ENCODE results near the gene ZNF587.
"Not testable (repeated sequence)": the region's sequence is repeated elsewhere in the genome, so short reads cannot be mapped to it uniquely, and the experiment has no call there.

Gene ZNF587

DNA sequence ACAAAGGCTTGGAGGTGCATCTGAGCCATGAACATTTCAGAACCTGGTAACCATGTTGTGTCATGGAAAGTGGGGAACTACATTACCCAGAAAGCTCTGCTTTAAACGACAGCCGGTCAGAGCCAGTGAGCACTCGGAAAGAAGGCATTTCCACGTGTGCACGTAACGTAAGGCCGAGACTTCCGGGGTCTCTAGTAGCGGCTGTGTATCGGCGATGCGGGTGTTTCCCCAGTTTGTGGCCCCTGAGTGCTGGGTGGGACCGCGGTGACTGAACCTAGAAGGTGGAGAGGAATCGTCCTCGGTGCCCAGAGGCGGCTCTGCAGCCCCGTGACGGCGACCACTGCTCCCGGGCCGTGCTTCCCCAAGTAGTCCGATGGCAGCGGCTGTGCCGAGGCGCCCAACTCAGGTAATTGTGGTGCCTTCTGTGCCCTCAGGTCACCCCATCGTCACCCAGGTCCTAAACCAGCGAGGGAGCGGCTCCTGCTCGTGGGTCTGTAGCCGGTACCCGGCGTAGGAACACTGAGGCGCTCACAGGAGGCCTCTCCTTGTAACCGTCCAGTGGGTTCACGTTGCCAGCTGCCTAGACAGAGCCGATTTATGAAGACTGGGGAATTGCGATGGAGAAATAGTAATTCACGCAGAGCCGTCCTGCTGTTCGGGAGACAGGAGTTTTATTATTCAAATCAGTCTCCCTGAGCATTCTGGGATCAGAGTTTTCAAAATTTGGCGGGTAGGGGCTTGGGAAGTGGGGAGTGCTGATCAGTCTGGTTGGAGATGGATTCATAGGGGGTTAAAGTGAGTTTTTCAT is at the start of gene ZNF587:
ZNF587 (plus strand) TSS at position 194 of the 808 bp plus-strand sequence; CDS start at position 374, 180 bp downstream.
- DNase-seq: peak; percentile 75

DNA sequence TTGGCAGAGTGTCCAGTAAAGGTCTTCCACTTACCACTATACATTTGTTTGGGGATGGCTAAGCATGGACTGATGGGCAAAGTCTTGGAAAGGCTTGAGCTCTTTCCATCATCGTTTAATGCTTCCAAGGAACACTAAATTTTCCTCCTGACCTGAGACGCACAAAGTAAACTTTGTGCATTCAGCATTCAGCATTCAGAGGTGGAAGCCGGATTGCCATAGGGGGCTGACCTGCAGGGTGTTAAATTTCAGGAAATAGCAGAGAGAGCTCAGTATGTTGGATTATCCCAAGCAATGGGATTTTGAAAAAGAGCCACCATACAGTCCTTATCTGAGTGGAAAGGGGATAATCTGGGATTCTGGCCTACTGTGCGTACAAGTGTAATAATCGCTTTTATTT is 49.0 kb upstream of the ZNF587 start:
- no peak for DNase-seq

DNA sequence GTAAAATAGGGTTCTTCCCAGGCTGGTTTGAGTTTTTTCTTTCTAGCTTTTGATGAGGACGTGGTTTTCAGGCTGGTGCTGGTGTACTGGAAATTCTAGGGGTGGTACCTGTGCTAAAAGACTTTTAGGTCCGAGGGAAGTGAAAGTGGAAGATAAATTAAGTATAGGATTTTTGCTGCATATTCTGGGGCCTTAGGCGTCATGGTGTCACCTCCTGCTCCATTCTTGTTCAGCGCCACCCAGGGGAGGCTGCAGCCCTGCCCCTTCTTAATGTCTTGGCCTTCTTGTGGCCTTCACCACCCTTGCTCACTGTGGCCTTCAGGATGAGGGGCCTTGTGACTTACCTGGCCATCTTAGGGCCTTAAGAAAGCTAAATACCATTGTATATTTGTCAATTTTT is 47.4 kb upstream of the ZNF587 start:
- no peak for DNase-seq

DNA sequence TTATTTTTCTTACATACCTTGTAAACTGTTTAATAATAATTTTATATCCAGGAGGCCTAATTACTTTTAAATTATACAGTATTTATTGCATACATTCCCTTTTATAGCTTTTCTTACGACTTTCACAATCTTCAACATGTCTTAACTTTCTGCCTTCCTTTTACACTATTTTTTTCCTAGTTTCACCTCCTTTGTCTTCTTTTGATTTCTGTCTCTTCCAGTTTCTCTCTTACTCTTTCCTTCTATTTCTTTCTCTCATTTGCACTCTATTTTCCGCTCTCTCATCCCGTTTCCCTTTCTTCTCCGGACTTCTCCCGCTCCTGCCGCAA is 46.4 kb upstream of the ZNF587 start:
- no peak for DNase-seq

DNA sequence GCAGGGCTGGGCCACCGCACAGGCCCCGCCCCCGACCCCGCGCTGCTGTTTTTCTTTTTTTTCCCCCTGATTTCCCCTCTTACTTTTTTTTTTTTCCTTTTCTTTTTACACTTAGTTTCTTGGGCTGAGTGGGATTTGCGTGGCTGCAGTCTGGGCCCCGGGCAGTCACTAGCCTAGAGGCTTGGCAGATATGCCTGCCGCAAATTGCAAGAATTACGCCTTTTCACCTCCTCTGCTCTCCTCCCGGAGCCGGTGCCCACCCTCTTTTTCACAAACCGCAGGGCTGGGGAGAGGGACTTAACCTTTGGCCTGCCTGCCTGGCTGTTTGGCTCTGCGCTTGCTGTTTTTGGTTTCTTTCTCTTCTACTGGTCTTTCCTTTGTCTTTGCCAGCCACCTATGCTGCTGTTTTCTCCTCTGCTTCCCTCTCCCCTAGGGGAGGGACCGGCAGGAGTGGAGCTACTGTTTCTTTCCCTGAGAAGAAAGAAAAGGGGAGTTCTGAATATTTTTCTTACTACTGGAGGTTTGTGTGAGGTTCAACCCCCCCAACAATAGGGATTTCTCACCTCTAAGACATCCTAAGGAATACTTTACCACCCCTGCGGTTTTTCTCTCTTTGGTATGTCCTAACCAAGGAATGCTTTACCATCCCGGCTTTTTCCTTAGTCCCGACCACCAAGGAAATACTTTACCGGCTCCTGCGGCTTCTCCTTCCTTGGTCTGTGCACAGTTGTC is 45.9 kb upstream of the ZNF587 start:
- DNase-seq: no peak

DNA sequence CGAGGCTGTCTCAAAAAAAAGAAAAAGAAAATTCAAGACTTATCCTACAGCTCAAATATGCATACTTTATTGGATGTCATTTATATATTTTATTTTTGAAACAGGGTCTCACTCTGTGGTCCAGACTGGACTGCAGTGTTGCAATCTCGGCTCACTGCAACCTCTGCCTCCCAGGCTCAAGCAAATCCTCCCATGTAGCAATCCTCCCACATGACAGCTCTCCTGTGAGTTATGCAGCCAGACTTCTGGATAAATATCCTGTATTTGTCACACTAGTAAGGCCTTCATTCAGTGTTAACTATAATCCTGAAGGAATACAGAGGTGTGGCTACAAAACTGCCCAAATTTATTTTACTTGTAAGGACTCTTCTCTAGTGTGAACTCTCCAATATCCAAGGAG is 42.1 kb upstream of the ZNF587 start:
- DNase-seq: no peak

DNA sequence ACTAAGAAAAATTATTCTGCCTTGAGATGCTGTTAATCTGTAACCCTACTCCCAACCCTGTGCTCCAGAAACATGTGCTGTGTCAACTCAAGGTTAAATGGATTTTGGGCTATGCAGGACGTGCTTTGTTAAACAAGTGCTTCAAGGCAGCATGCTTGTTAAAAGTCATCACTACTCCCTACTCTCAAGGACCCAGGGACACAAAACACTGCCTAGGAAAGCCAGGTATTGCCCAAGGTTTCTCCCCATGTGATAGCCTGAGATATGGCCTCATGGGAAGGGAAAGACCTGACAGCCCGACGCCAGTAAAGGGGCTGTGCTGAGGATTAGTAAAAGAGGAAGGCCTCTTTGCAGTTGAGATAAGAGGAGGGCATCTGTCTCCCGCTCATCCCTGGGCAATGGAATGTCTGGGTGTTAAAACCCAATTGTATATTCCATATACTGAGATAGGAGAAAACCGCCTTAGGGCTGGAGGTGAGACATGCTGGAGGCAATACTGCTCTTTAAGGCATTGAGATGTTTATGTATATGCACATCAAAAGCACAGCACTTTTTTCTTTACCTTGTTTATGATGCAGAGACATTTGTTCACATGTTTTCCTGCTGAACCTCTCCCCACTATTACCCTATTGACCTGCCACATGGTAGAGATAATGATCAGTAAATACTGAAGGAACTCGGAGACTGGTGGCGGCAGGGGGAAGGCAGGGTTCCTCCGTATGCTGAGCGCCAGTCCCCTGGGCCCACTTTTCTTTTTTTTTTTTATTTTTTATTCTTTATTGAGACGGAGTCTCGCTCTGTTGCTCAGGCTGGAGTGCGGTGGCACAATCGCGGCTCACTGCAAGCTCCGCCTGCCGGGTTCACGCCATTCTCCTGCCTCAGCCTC is 39.0 kb upstream of the ZNF587 start:
- DNase-seq: not testable (repeated sequence)

DNA sequence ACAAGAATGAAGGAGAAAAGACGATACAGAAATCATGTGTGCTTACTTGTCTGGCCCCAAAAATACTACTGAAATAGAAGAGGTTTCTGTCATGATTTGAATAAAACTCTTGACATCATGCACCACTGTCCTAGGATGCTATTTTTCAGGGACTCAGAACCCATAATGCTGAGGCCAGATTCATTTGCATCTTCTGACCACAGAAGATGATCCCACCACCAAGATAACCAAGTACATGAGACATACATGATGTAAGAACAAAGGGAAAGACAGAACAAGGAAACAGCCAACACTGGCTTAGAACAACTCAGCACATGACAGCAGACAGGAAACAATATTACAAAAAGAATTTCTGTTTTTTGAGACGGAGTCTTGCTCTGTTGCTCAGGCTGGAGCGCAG is 37.4 kb upstream of the ZNF587 start:
- DNase-seq: no peak

DNA sequence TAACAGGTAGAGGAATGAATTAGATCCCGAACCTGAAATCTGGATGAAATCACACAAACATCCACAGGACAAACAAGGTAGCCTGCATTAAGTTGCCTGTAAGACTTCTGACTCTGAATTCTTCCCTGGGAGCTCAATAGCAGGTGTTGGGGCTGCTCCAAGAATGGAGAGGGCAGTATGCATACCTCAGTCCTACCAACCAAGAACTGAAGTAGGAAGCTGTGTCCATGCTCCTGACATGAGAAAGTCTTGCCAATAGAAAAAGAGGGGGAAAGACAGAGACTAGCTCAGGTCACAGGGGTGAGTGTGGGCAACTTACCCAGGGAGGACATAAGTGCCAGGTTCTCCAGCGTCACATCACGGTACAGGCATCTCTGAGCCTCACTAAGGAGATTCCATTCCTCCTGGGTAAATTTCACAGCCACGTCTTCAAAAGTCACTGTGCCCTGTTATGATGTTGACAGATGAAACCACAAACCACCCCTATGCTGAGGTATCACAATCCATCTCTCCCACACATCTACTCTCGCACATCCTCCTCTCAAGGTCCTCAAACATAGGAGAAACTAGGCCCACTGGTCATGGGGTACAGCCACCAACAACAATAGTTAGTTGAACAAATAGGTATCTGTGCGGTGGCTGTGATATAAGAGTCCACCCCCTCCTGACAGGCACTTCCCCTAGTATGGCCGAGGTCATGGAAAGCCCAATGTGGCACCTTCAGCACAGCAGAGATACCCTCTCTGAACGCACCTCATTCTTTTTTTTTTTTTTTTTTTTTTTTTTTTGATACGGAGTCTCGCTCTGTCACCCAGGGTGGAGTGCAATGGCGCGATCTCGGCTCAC is 36.5 kb upstream of the ZNF587 start:
- not testable (repeated sequence) for DNase-seq

DNA sequence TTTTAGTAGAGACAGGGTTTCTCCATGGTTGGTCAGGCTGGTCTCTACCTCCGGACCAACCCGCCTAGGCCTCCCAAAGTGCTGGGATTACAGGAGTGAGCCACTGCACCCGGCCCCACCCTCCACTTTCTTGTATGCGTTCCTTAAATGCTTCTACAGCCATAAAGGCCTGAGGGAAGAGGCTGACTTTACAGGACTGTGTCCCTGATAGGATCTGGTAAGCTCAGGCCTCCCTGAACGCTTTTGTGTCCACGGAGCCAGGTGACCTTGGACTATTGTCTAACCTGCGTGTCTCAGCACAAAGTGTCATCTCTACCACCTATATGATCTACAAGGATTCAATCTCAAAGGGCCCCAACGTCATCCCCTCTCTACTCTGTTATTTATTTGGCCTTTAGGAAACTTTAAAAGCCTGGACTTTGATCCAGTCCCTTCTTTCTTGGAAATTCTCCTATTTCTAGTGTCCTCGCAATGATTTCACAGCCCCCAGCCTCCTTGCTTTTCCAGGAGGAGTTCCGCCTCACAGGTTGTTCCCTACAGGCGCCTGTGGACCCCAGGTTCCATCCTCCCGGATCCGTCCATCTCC is 35.6 kb upstream of the ZNF587 start:
- DNase-seq: no peak

DNA sequence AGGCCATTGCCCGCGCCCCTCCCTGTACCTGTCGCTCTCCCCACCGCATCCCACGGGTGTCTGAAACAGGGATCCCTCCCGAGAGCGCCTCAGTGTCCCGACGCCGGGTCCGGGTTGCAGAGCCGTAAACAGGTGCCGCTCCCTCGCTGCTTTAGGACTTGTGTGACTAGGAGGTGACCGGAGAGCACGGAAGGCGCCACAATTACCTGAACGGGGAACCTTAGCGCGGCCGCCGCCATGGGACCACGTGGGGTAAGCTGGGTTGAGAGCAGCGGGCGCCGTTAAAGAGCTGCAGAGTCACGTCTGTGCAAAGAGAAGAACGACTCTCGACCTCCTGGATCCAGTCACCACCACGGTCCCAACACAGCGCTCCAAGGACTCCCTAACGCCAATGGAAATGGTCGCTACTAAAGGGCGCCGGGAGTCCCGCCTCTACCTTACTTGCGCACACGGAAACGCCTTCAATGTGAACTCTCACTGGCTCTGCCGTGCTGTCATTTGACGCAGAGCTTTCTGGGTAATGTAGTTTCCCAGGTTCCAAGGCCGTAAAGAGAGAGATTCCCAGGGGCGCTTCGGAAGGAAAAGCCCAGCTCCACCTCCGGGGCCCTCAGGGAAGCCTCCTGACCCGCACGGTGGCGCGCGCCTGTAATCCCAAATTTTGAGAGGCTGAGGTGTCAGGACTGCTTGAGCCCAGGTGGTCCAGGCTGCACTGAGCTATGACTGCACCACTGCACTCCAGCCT is 35.0 kb upstream of the ZNF587 start, which contains the start of gene ZNF552:
ZNF552 (minus strand) TSS at position 409 of the 742 bp plus-strand sequence; CDS start at position 239, 170 bp downstream.
- DNase-seq: peak; percentile 74

DNA sequence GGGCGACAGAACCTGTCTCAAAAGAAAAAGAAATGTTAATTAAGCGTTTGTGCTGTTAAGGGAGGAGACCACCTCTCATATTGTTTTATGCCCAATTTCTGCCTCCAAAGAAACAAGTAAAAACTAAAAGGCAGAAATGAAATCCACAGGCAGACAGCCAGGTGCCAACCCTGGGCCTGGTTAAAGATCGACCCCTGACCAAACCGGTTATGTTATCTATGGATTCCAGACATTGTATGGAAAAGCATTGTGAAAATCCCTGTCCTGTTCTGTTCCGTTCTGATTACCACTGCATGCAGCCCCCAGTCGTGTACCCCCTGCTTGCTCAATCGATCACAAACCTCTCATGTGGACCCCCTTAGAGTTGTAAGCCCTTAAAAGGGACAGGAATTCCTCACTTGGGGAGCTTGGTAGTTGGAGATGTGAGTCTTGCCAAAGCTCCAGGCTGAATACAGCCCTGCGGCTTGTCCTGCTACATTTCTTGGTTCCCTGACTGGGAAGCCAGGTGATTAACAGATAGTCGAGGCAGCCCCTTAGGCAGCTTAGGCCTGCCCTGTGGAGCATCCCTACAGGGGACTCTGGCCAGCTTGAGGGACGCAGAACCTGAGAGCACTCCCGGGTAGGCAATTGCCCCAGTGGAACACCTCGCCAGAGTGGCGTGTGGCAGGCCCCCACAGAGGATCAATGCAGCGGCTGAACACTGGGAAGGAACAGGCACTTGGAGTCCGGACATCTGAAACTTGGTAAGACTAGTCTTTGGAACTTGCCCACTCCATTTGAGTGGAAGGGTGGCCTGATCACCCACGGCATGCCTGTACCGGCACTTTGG is 34.2 kb upstream of the ZNF587 start:
- no peak for DNase-seq

DNA sequence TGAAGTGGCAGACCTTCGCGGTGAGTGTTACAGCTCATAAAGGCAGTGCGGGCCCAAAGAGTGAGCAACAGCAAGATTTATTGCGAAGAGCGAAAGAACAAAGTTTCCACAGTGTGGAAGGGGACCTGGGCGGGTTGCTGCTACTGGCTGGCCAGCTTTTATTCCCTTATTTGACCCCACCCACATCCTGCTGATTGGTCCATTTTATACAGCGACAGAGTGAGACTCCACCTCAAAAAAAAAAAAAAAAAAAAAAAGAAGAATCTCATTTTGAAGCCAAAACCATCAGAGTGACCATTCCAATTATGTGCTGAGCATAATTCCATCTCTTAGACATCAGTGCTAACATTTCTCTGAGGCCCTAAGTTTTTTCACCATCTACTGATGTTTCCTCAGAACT is 33.0 kb upstream of the ZNF587 start:
- DNase-seq: no peak

DNA sequence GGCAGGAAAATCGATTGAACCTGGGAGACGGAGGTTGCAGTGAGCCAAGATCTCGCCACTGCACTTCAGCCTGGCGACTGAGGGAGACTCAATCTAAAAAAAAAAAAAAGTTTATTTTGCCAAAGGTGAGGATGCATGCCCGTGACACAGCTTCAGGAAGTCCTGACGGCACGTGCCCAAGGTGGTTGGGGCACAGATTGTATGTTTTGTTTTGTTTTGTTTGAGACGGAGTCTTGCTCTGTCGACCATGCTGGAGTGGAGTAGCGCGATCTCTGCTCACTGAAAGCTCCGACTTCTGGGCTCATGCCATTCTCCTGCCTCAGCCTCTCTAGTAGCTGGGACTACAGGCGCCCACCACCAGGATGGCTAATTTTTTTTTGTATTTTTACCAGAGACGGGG is 31.7 kb upstream of the ZNF587 start:
- no peak for DNase-seq

DNA sequence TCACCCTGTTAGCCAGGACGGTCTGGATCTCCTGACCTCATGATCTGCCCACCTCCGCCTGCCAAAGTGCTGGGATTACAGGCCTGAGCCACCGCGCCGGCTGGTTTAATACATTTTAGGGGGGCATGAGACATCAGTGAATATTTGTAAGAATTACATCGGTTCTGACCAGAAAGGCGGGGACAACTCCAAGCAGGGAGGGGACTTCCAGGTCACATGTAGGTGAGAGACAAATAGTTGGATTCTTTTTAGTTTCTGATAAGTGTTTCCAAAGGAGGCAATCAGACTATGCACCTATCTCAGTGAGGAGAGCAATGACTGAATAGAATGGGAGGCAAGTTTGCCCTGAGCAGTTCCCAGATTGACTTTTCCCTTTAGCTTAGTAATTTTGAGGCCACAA is 31.3 kb upstream of the ZNF587 start:
- no peak for DNase-seq

DNA sequence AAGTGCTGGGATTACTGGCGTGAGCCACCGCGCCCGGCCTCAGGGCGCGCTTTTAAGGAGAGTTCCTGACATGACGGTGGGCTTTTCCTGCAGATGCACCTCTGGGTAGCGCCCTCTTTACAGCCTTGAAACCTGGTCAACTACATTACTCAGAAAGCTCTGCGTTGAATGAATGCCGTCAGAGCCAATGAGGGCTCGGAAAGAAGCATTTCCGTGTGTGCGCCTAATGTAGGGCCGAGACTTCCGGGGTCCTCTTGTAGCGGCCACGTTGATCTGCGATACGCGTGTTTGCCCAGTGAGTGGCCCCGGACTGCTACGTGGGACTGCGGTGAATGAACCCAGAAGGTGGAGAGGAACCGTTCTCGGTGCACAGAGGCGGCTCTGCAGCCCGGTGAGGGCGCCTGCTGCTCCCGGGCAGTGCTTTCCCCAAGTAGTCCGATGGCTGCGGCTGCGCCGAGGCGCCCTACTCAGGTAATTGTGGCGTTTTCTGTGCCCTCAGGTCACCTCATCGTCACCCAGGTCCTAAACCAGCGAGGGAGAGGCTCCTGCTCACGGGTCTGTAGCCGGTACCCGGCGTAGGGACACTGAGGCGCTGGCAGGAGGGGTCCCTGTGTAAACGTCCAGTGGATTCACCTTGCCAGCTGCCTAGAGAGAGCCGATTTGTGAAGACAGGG is 30.0 kb upstream of the ZNF587 start:
- peak; percentile 76 for DNase-seq

DNA sequence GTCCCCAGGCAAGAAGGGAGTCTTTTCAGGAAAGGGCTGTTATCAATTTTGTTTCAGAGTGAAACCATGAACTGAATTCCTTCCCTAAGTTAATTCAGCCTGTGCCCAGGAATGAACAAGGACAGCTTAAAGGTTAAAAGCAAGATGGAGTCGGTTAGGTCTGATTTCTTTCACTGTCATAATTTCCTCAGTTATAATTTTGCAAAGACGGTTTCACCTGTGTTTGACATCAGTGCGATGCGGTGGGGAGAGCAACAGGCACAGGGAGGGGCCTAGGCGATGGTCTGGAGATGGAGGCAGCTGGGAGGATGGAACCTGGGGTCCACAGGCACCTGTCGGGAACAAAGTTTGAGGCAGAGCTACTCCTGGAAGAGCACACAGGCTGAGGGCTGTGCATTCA is 29.1 kb upstream of the ZNF587 start:
- DNase-seq: no peak

DNA sequence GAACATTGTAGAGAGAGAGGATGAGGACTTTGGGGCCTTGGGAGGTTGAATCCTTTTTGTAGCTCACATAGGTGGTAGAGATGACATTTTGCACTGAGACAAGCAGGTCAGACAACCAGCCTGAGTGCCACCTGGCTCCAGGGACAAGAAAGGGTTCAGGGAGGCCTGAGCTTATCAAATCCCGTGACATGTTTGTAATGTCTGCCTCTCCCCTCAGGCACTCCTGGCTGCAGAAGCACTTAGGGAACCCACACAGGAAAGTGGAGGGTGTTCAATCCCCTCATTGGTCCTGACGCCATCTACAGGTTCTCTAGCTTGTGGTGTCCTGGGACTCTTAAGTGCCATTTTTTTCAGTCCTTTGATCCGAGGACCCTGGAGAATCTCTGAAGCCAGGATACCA is 28.6 kb upstream of the ZNF587 start:
- not testable (repeated sequence) for DNase-seq

DNA sequence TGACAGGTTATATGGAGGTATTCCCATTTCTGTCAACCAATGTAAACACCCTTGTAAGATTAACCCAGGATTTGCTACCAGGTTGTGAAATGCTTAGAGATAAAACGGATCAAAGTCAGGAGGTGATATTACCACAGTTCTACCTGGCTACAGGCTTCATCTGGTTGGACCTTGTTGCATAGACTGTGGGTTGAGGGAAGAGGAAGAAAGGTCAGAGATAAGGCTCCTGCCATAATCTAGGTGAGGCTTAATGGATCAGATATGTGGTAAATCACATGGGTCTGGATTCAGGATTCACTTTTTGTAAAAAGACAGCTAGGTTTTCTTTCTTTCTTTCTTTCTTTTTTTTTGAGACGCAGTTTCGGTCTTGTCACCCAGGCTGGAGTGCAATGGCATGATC is 28.2 kb upstream of the ZNF587 start:
- not testable (repeated sequence) for DNase-seq

DNA sequence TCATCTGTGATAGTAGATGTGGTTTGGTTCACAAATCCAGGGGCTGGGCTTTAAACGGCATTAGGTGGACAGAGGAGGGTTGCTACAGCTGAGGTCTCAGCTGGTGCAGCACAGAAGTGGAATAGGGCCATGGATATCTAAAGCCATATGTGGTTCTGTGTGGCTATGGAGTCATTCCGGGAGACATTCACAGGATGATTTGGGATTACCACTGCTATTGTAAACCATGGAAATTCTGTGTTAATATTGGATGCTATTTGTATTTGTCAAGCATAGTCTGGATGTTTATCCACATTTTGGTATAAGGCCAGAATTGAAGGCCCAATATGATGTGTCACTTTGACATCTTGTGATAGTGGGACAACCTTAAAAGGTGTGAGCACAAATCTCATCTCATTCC is 26.5 kb upstream of the ZNF587 start:
- not testable (repeated sequence) for DNase-seq
